NCI-H2196 (cell line): Measurements from ENCODE around the gene DHRS7B.

Experiments
- DNase-seq: peaks from one replicate; lab custom pipeline; 2025; ENCODE audit not compliant: unreplicated experiment; lab: John Stamatoyannopoulos, UW

Gene DHRS7B

GRCh38 chr17:21232033-21232749, 105.4 kb downstream of the DHRS7B start:
- DNase-seq = no peak

- DNase-seq = no peak
Observed at GRCh38 chr17:21233581-21234347, 107.0 kb downstream of the DHRS7B start.

GRCh38 chr17:21235921-21236320, 109.2 kb downstream of the DHRS7B start:
- DNase-seq = no peak

- DNase-seq = no peak
Observed at GRCh38 chr17:21239680-21240368, 113.1 kb downstream of the DHRS7B start.

GRCh38 chr17:21240369-21241055, 113.7 kb downstream of the DHRS7B start:
- no peak for DNase-seq
